Measurements from ENCODE around the gene SPPL2B.

DNA sequence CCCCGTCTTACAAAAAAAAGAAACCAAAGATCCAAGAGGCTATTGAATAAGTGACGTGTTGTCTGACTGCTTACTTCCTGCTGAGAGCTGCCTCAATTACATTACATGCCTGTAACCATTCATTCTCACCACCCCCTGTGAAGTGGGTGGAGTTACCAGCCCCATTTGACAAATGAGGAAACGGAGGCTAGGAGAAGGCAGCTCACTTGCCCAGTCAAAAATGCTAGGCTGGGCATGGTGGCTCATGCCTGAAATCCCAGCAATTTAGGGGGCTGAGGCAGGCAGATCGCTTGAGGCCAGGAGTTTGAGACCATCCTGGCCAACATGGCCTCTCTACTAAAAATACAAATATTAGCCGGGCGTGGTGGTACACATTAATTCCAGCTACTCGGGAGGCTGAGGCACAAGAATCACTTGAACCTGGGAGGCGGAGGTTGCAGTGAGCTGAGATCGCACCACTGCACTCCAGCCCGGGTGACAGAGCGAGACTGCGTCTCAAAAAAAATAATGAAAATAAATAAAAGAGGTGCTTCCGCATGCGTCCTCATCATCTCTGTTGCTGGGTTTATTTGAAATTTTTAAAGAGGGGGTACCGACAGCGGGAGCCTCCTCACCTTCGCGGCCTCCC lies 597 bp upstream of the SPPL2B start:
- no peak for TF ChIP-seq CTCF (IDR thresholded peaks at IDR 0.05)
- TF ChIP-seq POLR2A (IDR thresholded peaks at IDR 0.05): no peak
- TF ChIP-seq POLR2AphosphoS5 (IDR thresholded peaks at IDR 0.05; ENCODE audit: insufficient read depth in 1 of 2, low read depth in 1 of 2): no peak
